ENCODE data around the gene MCM10. TPM values are rescaled to one million over a fixed set of nuclear protein-coding genes. Genes with fewer than 3 reads are reported as not detected.
"Not testable (repeated sequence)": the region's sequence is repeated elsewhere in the genome, so short reads cannot be mapped to it uniquely, and the experiment has no call there.

The MCM10 gene
- total RNA-seq, 1 experiment from 2014 or later, result 43.1 TPM

- no peak for TF ChIP-seq REST (IDR thresholded peaks at IDR 0.05; ENCODE audit: low read depth)
Measured at GRCh38 chr10:13239923-13240322, 78.6 kb downstream of the MCM10 start (continued).

- RAD21 ChIA-PET (ENCODE audit: low non-redundant PET in 1 of 2, low total read pairs in 2 of 2, uncharacterized antibody in 2 of 2, unreplicated experiment in 2 of 2), result no interaction called here
- CTCF ChIA-PET, result no interaction called here
- Histone ChIP-seq H3K4me2 (ENCODE audit: low read length) (no peak overlapping the region), H3K27me3 (ENCODE audit: insufficient read depth, low read length) (no peaks in the 10 kb centered on the region), H3K36me3 (ENCODE audit: control insufficient read depth in 1 of 2, insufficient read depth in 2 of 2, low read length in 2 of 2) (no peaks in the 10 kb centered on the region), H4K20me1 (ENCODE audit: insufficient read depth) (no peaks in the 10 kb centered on the region), H3K4me3 (replicated peaks in 1 of 2; ENCODE audit: low read depth in 1 of 2, low read length in 2 of 2) (no peak overlapping the region), H3K9me2 (ENCODE audit: insufficient read depth) (no peaks in the 10 kb centered on the region), H3K9ac (ENCODE audit: low read length) (no peak overlapping the region), H3K4me1 (ENCODE audit: control insufficient read depth in 1 of 2, insufficient read depth in 2 of 2, low read length in 2 of 2) (peaks cover 0 to 3% of the 10 kb centered on the region in 2 experiments; a peak in 1 of 4 replicates), H3K79me2 (ENCODE audit: insufficient read depth, low read length) (no peaks in the 10 kb centered on the region), H3K9me3 (ENCODE audit: control insufficient read depth in 1 of 2, insufficient read depth in 1 of 2, low read depth in 1 of 2, low read length in 2 of 2) (no peaks in the 10 kb centered on the region), H2AFZ (ENCODE audit: low read depth, low read length, poor library complexity, severe bottlenecking) (no peak overlapping the region), H3K27ac (ENCODE audit: low read depth, low read length) (no peak overlapping the region)
- POLR2A ChIA-PET, result no interaction called here
- intact Hi-C loops (cut with micrococcal nuclease), result no loop called here
- ATAC-seq (no peak), DNase-seq (ENCODE audit: low read depth, low spot score) (no peak)
- TF ChIP-seq ZBTB33 (IDR thresholded peaks at IDR 0.05; ENCODE audit: extremely low read depth, insufficient replicate concordance, low read length) (no peak), CEBPB (IDR thresholded peaks at IDR 0.05; ENCODE audit: low read depth) (no peak), MAX (IDR thresholded peaks at IDR 0.05) (no peak), CTCF (IDR thresholded peaks at IDR 0.05 in 2 of 3, conservative IDR thresholded peaks at IDR 0.05 in 1 of 3; ENCODE audit: borderline replicate concordance in 1 of 3, insufficient read depth in 1 of 3, low read depth in 2 of 3, low read length in 2 of 3) (no peak), ZNF274 (IDR thresholded peaks at IDR 0.05; ENCODE audit: low read depth, low read length) (no peak), POLR2AphosphoS5 (IDR thresholded peaks at IDR 0.05; ENCODE audit: low read depth, low read length) (no peak), ZFX (IDR thresholded peaks at IDR 0.05) (no peak), FOSL1 (IDR thresholded peaks at IDR 0.05; ENCODE audit: low read depth) (no peak)
- BruUV-seq (replicated peaks), result no TSS peak
Measured at GRCh38 chr10:13241613-13242012, 80.3 kb downstream of the MCM10 start.

GRCh38 chr10:13242260-13242659 lies 80.9 kb downstream of the MCM10 start:
- H2AFZ ChIP-seq (ENCODE audit: low read depth, low read length, poor library complexity, severe bottlenecking); H3K9me3 ChIP-seq (ENCODE audit: control insufficient read depth in 1 of 2, insufficient read depth in 1 of 2, low read depth in 1 of 2, low read length in 2 of 2); H3K9me2 ChIP-seq (ENCODE audit: insufficient read depth); H3K27ac ChIP-seq (ENCODE audit: low read depth, low read length); H3K4me3 ChIP-seq (replicated peaks in 1 of 2; ENCODE audit: low read depth in 1 of 2, low read length in 2 of 2); RAD21 ChIA-PET (ENCODE audit: low non-redundant PET in 1 of 2, low total read pairs in 2 of 2, uncharacterized antibody in 2 of 2, unreplicated experiment in 2 of 2); intact Hi-C loops (cut with micrococcal nuclease); H4K20me1 ChIP-seq (ENCODE audit: insufficient read depth); CTCF ChIA-PET; H3K4me1 ChIP-seq (ENCODE audit: control insufficient read depth in 1 of 2, insufficient read depth in 2 of 2, low read length in 2 of 2); H3K36me3 ChIP-seq (ENCODE audit: control insufficient read depth in 1 of 2, insufficient read depth in 2 of 2, low read length in 2 of 2); DNase-seq (ENCODE audit: low read depth, low spot score); H3K79me2 ChIP-seq (ENCODE audit: insufficient read depth, low read length); H3K9ac ChIP-seq (ENCODE audit: low read length); POLR2A ChIA-PET; H3K4me2 ChIP-seq (ENCODE audit: low read length); ATAC-seq; BruUV-seq (replicated peaks); H3K27me3 ChIP-seq (ENCODE audit: insufficient read depth, low read length): not testable (repeated sequence)

Data from HCT116 (cell line).